Parathyroid adenoma (tissue), 2 donors: Measurements from ENCODE around the gene C14orf93.

ENCODE experiments used
- H2AFZ ChIP-seq: fragments of 300-600 bp; sonication (generic); one replicate; pipeline ENCODE4 v1.7.0; 2017; ENCODE audit warnings: antibody characterized with exemption, mild to moderate bottlenecking
- H3K27ac ChIP-seq: fragments of 300-600 bp; sonication (generic); one replicate; pipeline ENCODE4 v1.7.0; 2017
- H3K27me3 ChIP-seq: fragments of 300-600 bp; sonication (generic); one replicate; pipeline ENCODE4 v1.7.0; 2017; ENCODE audit warnings: low read length; ENCODE audit not compliant: control insufficient read depth, insufficient read depth
- H3K36me3 ChIP-seq: fragments of 300-600 bp; sonication (generic); one replicate; pipeline ENCODE4 v1.7.0; 2017; ENCODE audit warnings: low read length; ENCODE audit not compliant: control insufficient read depth, insufficient read depth
- H3K4me1 ChIP-seq: fragments of 300-600 bp; sonication (generic); one replicate; pipeline ENCODE4 v1.7.0; 2017; ENCODE audit warnings: control low read depth
- H3K4me2 ChIP-seq: fragments of 300-600 bp; sonication (generic); one replicate; pipeline ENCODE4 v1.7.0; 2017; ENCODE audit warnings: low read length
- H3K4me3 ChIP-seq: fragments of 300-600 bp; sonication (generic); one replicate; pipeline ENCODE4 v1.7.0; 2017; ENCODE audit warnings: low read depth, low read length
- H3K79me2 ChIP-seq: fragments of 300-600 bp; sonication (generic); one replicate; pipeline ENCODE4 v1.7.0; 2017; ENCODE audit warnings: control low read depth
- H3K9ac ChIP-seq: fragments of 300-600 bp; sonication (generic); one replicate; pipeline ENCODE4 v1.7.0; 2017; ENCODE audit warnings: mild to moderate bottlenecking
- H3K9me3 ChIP-seq: fragments of 300-600 bp; sonication (generic); one replicate; pipeline ENCODE4 v1.7.0; 2017; ENCODE audit warnings: low read length; ENCODE audit not compliant: control insufficient read depth
- TF ChIP-seq, protein P1 (sequence below): fragments of 300-600 bp; sonication (generic); IDR thresholded peaks from one replicate; pipeline ENCODE4 v1.7.0; 2017; ENCODE audit warnings: antibody characterized with exemption, mild to moderate bottlenecking
- donor health status: primary hyperparathyroidism.

Gene C14orf93

DNA sequence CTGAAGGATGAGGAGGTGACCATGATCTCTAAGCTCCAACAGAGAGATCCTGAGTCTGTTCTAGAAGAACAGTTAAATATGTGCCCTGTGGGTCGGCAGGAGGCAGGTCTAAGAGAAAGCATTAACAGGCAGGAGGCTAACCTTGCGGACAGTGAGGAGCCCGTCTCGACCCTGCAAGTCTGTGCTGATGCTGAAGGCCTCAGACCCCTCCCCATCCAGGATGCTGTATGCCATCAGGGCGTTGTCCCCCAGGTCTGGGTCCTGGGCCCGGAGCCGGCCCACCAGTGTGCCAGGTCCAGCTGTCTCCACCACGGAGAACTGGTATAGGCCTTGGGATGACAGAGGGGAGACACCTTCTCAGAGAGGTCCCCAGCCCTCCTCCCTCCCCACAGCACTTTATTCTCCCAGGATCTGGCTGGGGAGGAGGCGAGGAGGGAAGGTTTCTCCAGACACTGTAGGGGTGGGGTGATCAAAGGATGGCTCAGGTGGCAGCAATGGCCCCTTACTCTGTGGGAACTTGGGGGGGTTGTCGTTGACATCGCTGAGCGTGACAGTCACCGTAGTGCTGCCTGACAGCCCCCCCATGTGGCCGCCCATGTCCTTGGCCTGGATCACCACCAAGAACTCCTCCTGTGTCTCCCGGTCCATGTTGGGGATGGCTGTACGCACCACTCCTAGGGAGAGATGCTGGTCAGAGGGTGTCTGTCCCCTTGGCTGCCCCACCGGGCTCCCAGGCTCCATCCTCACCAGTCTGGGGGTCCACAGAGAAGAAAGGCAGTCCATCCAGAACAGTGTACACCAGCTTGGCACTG, 44.3 kb upstream of the C14orf93 start:
- no peak overlapping the region for H3K4me2 ChIP-seq
- no peak overlapping the region for H3K4me3 ChIP-seq
- no peaks in the 10 kb centered on the region for H3K9me3 ChIP-seq
- H3K79me2 ChIP-seq: no peaks in the 10 kb centered on the region
- H3K27me3 ChIP-seq: no peaks in the 10 kb centered on the region
- no peaks in the 10 kb centered on the region for H3K36me3 ChIP-seq
- H2AFZ ChIP-seq: no peak overlapping the region
- no peak overlapping the region for H3K9ac ChIP-seq
- H3K4me1 ChIP-seq: peaks cover 14% of the 10 kb centered on the region
- TF ChIP-seq, protein P1, sequence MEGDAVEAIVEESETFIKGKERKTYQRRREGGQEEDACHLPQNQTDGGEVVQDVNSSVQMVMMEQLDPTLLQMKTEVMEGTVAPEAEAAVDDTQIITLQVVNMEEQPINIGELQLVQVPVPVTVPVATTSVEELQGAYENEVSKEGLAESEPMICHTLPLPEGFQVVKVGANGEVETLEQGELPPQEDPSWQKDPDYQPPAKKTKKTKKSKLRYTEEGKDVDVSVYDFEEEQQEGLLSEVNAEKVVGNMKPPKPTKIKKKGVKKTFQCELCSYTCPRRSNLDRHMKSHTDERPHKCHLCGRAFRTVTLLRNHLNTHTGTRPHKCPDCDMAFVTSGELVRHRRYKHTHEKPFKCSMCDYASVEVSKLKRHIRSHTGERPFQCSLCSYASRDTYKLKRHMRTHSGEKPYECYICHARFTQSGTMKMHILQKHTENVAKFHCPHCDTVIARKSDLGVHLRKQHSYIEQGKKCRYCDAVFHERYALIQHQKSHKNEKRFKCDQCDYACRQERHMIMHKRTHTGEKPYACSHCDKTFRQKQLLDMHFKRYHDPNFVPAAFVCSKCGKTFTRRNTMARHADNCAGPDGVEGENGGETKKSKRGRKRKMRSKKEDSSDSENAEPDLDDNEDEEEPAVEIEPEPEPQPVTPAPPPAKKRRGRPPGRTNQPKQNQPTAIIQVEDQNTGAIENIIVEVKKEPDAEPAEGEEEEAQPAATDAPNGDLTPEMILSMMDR: no peak
- H3K27ac ChIP-seq: no peak overlapping the region

DNA sequence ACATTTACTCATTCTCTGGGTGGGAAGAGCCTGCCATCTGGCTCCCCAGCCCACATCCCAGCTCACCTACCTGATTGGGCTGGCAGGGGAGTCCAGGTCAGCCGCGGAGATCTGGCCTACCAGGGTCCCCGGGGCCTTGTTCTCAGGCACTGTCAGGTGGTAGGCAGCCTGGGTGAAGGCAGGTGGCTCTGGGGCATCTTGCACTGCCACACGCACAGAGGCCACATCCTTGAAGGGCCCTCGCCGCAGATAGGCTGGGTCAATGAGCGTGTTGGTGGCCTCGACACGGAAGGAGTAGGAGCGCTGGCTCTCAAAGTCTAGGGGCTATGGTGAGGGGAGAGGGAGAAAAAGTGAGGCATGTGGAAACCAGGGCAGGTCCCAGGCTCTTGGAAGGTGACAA, 43.5 kb upstream of the C14orf93 start:
- no peaks in the 10 kb centered on the region for H3K79me2 ChIP-seq
- no peaks in the 10 kb centered on the region for H3K36me3 ChIP-seq
- H2AFZ ChIP-seq: no peak overlapping the region
- H3K4me1 ChIP-seq: peaks cover 14% of the 10 kb centered on the region
- TF ChIP-seq, protein P1: no peak
- no peaks in the 10 kb centered on the region for H3K9me3 ChIP-seq
- H3K4me2 ChIP-seq: no peak overlapping the region
- no peak overlapping the region for H3K4me3 ChIP-seq
- H3K27me3 ChIP-seq: no peaks in the 10 kb centered on the region
- H3K9ac ChIP-seq: no peak overlapping the region
- H3K27ac ChIP-seq: no peak overlapping the region

DNA sequence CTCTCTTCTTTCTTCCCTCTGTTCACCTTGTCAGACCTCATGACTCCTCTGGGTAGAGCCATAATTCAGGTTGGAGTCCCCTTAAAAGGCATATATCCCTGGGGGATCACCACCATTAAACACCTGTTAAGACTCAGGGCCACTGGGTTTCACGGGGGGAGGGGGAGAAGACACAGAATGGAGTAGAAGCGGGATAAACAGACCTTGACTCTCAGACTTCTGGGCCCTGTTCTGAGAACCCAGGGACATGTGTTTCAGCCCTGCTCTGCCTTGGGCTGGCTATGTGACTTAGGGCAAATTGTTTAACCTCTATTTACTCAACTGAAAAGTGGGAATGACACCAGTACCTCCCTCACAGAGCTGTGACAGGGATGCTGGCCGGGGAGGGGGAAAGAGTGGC, 42.7 kb upstream of the C14orf93 start:
- TF ChIP-seq, protein P1: no peak
- Histone ChIP-seq H2AFZ (no peak overlapping the region), H3K27me3 (no peaks in the 10 kb centered on the region), H3K79me2 (no peaks in the 10 kb centered on the region), H3K4me2 (no peak overlapping the region), H3K9me3 (no peaks in the 10 kb centered on the region), H3K4me3 (no peak overlapping the region), H3K27ac (no peak overlapping the region), H3K9ac (no peak overlapping the region), H3K36me3 (no peaks in the 10 kb centered on the region), H3K4me1 (peaks cover 12% of the 10 kb centered on the region)

DNA sequence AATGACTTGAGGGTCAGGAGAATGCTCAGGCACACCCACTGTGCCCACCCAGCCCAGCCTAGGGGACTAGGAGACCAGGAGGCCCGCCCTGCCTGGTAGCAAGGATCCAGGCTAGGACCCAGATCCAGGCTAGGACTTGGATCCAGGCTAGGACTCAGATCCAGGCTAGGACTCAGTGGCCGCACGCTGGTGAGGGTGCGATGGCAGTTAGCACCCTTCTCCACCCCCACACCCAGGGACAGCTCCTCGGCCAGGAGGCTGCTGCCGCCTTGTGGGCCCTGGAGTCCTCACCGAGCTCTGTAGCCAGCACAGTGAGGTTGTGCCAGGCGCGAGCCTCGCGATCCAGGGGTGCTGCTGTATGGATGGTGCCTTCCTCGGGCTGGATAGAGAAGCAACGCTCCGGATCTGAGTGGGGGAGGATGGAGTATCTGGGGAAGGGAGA, 42.3 kb upstream of the C14orf93 start:
- no peak overlapping the region for H3K4me3 ChIP-seq
- H3K27me3 ChIP-seq: no peaks in the 10 kb centered on the region
- no peak overlapping the region for H2AFZ ChIP-seq
- H3K27ac ChIP-seq: no peak overlapping the region
- TF ChIP-seq, protein P1: no peak
- H3K9me3 ChIP-seq: no peaks in the 10 kb centered on the region
- H3K79me2 ChIP-seq: no peaks in the 10 kb centered on the region
- no peaks in the 10 kb centered on the region for H3K36me3 ChIP-seq
- H3K4me2 ChIP-seq: no peak overlapping the region
- peaks cover 12% of the 10 kb centered on the region for H3K4me1 ChIP-seq
- H3K9ac ChIP-seq: no peak overlapping the region
